Trophoblast cell (in vitro differentiated cells and primary cell): Measurements from ENCODE around the gene EPB41.

Experiments
- DNase-seq, 2 donors: peaks; one replicate each; pipeline ENCODE4 v3.0.0-alpha.2; 2016
- H2AFZ ChIP-seq: 2 replicates; pipeline ENCODE4 v1.6.1; 2013; ENCODE audit warnings: low read length, moderate library complexity, mild to moderate bottlenecking; ENCODE audit not compliant: insufficient read depth, poor library complexity
- H2AK5ac ChIP-seq: 2 replicates; pipeline ENCODE4 v1.6.1; 2013; ENCODE audit warnings: mild to moderate bottlenecking, low read length
- H2BK120ac ChIP-seq: 2 replicates; pipeline ENCODE4 v1.6.1; 2013; ENCODE audit warnings: low read length, mild to moderate bottlenecking, moderate library complexity; ENCODE audit not compliant: insufficient read depth, poor library complexity
- H2BK12ac ChIP-seq: 2 replicates; pipeline ENCODE4 v1.6.1; 2013; ENCODE audit warnings: mild to moderate bottlenecking, low read length, moderate library complexity
- H2BK5ac ChIP-seq: 2 replicates; pipeline ENCODE4 v1.6.1; 2013; ENCODE audit warnings: low read length, low read depth, moderate library complexity, mild to moderate bottlenecking; ENCODE audit not compliant: poor library complexity
- H3K14ac ChIP-seq: 2 replicates; pipeline ENCODE4 v1.6.1; 2013; ENCODE audit warnings: mild to moderate bottlenecking, low read length
- H3K18ac ChIP-seq: 2 replicates; pipeline ENCODE4 v1.6.1; 2013; ENCODE audit warnings: mild to moderate bottlenecking, low read length
- H3K23ac ChIP-seq: 2 replicates; pipeline ENCODE4 v1.6.1; 2013; ENCODE audit warnings: low read length
- H3K27ac ChIP-seq: 2 replicates; pipeline ENCODE4 v1.5.1; 2013; ENCODE audit warnings: low read depth, mild to moderate bottlenecking, inconsistent platforms, low read length, moderate library complexity
- H3K27me3 ChIP-seq: 2 replicates; pipeline ENCODE4 v1.6.1; 2013; ENCODE audit warnings: inconsistent platforms, mild to moderate bottlenecking, low read length, moderate library complexity; ENCODE audit not compliant: insufficient read depth
- H3K36me3 ChIP-seq, 2 experiments: 1 replicate in 1 of 2; 2 replicates in 1 of 2; pipeline ENCODE4 v1.6.1; 2013; ENCODE audit warnings: low read length in 2 of 2, mild to moderate bottlenecking in 2 of 2, moderate library complexity in 1 of 2; ENCODE audit not compliant: insufficient read depth in 2 of 2, control insufficient read depth in 1 of 2
- H3K4ac ChIP-seq: 2 replicates; pipeline ENCODE4 v1.6.1; 2013; ENCODE audit warnings: low read depth, mild to moderate bottlenecking, low read length, moderate library complexity
- H3K4me1 ChIP-seq, 2 experiments: 1 replicate in 1 of 2; 2 replicates in 1 of 2; pipeline ENCODE4 v1.6.1; 2013; ENCODE audit warnings: low read length in 2 of 2, mild to moderate bottlenecking in 2 of 2, moderate library complexity in 1 of 2; ENCODE audit not compliant: insufficient read depth in 2 of 2, control insufficient read depth in 1 of 2
- H3K4me2 ChIP-seq: 2 replicates; pipeline ENCODE4 v1.6.1; 2013; ENCODE audit warnings: inconsistent platforms, mild to moderate bottlenecking, low read length, moderate library complexity
- H3K4me3 ChIP-seq: 2 replicates; pipeline ENCODE4 v1.5.1; 2013; ENCODE audit warnings: mild to moderate bottlenecking, low read depth, low read length, inconsistent platforms
- H3K79me1 ChIP-seq: one replicate; pipeline ENCODE4 v1.6.1; 2013; ENCODE audit warnings: low read length
- H3K79me2 ChIP-seq: 2 replicates; pipeline ENCODE4 v1.6.1; 2013; ENCODE audit warnings: low read length, mild to moderate bottlenecking; ENCODE audit not compliant: control insufficient read depth, insufficient read depth, poor library complexity
- H3K9ac ChIP-seq: 2 replicates; pipeline ENCODE4 v1.6.1; 2013; ENCODE audit warnings: mild to moderate bottlenecking, low read length
- H3K9me3 ChIP-seq: 2 replicates; pipeline ENCODE4 v1.6.1; 2013; ENCODE audit warnings: low read depth, mild to moderate bottlenecking, control low read depth, inconsistent platforms, low read length; ENCODE audit not compliant: insufficient read depth
- H4K12ac ChIP-seq: 2 replicates; pipeline ENCODE4 v1.6.1; 2013; ENCODE audit warnings: low read depth, mild to moderate bottlenecking, low read length, moderate library complexity
- H4K8ac ChIP-seq: 2 replicates; pipeline ENCODE4 v1.6.1; 2013; ENCODE audit warnings: low read depth, mild to moderate bottlenecking, low read length, moderate library complexity
- H4K91ac ChIP-seq: one replicate; pipeline ENCODE4 v1.6.1; 2013; ENCODE audit warnings: low read depth, mild to moderate bottlenecking, low read length, moderate library complexity
- WGBS: extraction: QIAGEN DNeasy Blood & Tissue Kit; methylation state at CpG from one replicate; pipeline ENCODE4 v1.1.7; 2013; ENCODE audit warnings: missing lambda C conversion rate; ENCODE audit not compliant: insufficient read length, insufficient coverage; ENCODE audit errors: extremely low coverage; 5-methylcytosine and 5-hydroxymethylcytosine counted together

Gene EPB41

GRCh38 chr1:29122682-29123052 lies 208.3 kb downstream of the EPB41 start:
- H3K79me1 ChIP-seq, result peaks cover 28% of the 10 kb centered on the region
- H3K9ac ChIP-seq, result peak overlapping the region; percentile 78
- peak; percentile 71 to 74 for DNase-seq
- H2BK5ac ChIP-seq, result peak overlapping the region; percentile 11
- peak overlapping the region; percentile 33 for H4K8ac ChIP-seq
- H3K27me3 ChIP-seq, result peaks cover 8% of the 10 kb centered on the region
- peak overlapping the region; percentile 93 for H3K4me2 ChIP-seq
- peaks cover 20% of the 10 kb centered on the region for H3K79me2 ChIP-seq
- H3K4ac ChIP-seq, result peak overlapping the region; percentile 32
- peak overlapping the region; percentile 80 for H3K4me3 ChIP-seq
- peak overlapping the region; percentile 50 for H2AFZ ChIP-seq
- H3K4me1 ChIP-seq, result peaks cover 5% of the 10 kb centered on the region in 2 experiments
- H2BK12ac ChIP-seq, result peak overlapping the region; percentile 10
- peaks cover 14 to 16% of the 10 kb centered on the region in 2 experiments for H3K36me3 ChIP-seq
- H3K18ac ChIP-seq, result peak overlapping the region; percentile 85
- peak overlapping the region; percentile 58 for H3K14ac ChIP-seq
- H2BK120ac ChIP-seq, result peak overlapping the region; percentile 34
- peak overlapping the region; percentile 72 for H4K91ac ChIP-seq
- WGBS, result no CpG with 5 or more reads among the region's 34 CpGs
- no peaks in the 10 kb centered on the region for H3K9me3 ChIP-seq
- H4K12ac ChIP-seq, result peak overlapping the region; percentile 65
- H3K27ac ChIP-seq, result peak overlapping the region; percentile 30
- no peak overlapping the region for H3K23ac ChIP-seq
- peak overlapping the region; percentile 48 for H2AK5ac ChIP-seq

DNA sequence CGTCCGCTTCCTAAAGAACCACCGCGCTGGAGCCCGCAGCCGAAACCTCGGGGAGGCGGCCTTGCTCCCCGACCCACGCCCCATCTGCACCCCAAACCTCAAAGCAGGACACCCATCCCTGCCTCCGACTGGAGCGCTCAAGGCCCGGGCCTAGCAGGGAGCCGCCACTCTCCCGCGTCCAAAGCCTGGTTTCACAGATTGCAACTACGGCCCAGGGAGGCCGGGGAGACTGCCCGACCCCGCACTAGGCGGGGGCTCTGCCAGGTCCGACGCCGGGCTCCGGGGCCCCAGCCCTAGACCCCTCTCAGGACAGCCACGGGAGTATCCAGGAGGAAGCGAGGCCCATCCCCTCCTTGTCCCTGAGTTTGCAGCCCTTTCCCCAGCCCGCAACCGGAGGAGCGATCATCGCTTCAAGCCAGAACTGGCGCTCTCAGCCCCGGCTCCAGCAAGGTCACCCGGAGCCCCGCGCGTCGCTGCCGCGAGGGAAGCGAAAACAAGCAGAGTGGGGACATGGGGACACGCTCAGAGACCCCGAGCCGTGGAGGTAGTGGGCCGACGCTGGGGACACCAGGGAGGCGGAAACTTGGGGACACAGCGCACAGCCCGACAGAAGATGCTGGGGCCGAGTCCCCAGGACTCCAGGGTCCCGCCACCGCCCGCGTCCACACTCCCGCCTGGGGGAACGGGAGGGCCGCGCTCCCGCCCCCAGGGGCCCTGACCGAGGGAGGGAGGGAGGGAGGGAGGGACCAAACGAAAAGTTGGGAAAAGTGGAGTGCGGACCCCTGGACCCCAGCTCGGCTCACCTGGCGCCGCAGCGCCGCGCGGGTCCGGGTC lies 208.9 kb downstream of the EPB41 start:
- Histone ChIP-seq H3K23ac (no peak overlapping the region), H3K79me2 (peaks cover 20% of the 10 kb centered on the region), H2BK5ac (no peak overlapping the region), H3K4me3 (peak overlapping the region; percentile 80), H4K12ac (peak overlapping the region; percentile 29), H2BK120ac (peak overlapping the region; percentile 35), H2AK5ac (peak overlapping the region; percentile 6), H4K91ac (peak overlapping the region; percentile 72), H3K36me3 (peaks cover 14 to 15% of the 10 kb centered on the region in 2 experiments), H2BK12ac (no peak overlapping the region), H2AFZ (no peak overlapping the region), H4K8ac (peak overlapping the region; percentile 39), H3K14ac (peak overlapping the region; percentile 58), H3K27ac (peak overlapping the region; percentile 30), H3K18ac (peak overlapping the region; percentile 85), H3K4me1 (peaks cover 5% of the 10 kb centered on the region in 2 experiments), H3K4ac (peak overlapping the region; percentile 74), H3K4me2 (peak overlapping the region; percentile 93), H3K27me3 (peaks cover 8% of the 10 kb centered on the region), H3K9ac (peak overlapping the region; percentile 78), H3K79me1 (peaks cover 28% of the 10 kb centered on the region), H3K9me3 (no peaks in the 10 kb centered on the region)
- WGBS, result no CpG with 5 or more reads among the region's 70 CpGs
- peak in 1 of 2 donors; percentile 32 for DNase-seq

GRCh38 chr1:29123887-29124365 lies 209.6 kb downstream of the EPB41 start, which contains the start of gene TMEM200B:
TMEM200B (minus strand) TSS chr1:29123903; CDS start chr1:29121828, 2,075 bp downstream.
- WGBS, result no CpG with 5 or more reads among the region's 46 CpGs
- H3K79me2 ChIP-seq, result peaks cover 20% of the 10 kb centered on the region
- H3K4me2 ChIP-seq, result peak within 1 kb of the TSS; percentile 93
- H3K27me3 ChIP-seq, result peaks cover 8% of the 10 kb centered on the region
- H3K4ac ChIP-seq, result peak within 1 kb of the TSS; percentile 94
- peaks cover 28% of the 10 kb centered on the region for H3K79me1 ChIP-seq
- peak within 1 kb of the TSS; percentile 84 for H3K9ac ChIP-seq
- peaks cover 5% of the 10 kb centered on the region in 2 experiments for H3K4me1 ChIP-seq
- H3K14ac ChIP-seq, result peak within 1 kb of the TSS; percentile 92
- H4K91ac ChIP-seq, result peak within 1 kb of the TSS; percentile 98
- peak within 1 kb of the TSS; percentile 80 for H3K4me3 ChIP-seq
- H2AK5ac ChIP-seq, result peak within 1 kb of the TSS; percentile 96
- peak within 1 kb of the TSS; percentile 90 for H2BK12ac ChIP-seq
- peak within 1 kb of the TSS; percentile 87 for H2BK5ac ChIP-seq
- no peak within 1 kb of the TSS for H3K23ac ChIP-seq
- peak within 1 kb of the TSS; percentile 93 for H2BK120ac ChIP-seq
- H4K8ac ChIP-seq, result peak within 1 kb of the TSS; percentile 75
- H3K27ac ChIP-seq, result peak within 1 kb of the TSS; percentile 82
- peak within 1 kb of the TSS; percentile 94 for H3K18ac ChIP-seq
- H4K12ac ChIP-seq, result peak within 1 kb of the TSS; percentile 98
- peaks cover 9 to 10% of the 10 kb centered on the region in 2 experiments for H3K36me3 ChIP-seq
- peak in 1 of 2 donors; percentile 55 for DNase-seq
- no peaks in the 10 kb centered on the region for H3K9me3 ChIP-seq
- peak within 1 kb of the TSS; percentile 87 for H2AFZ ChIP-seq

DNA sequence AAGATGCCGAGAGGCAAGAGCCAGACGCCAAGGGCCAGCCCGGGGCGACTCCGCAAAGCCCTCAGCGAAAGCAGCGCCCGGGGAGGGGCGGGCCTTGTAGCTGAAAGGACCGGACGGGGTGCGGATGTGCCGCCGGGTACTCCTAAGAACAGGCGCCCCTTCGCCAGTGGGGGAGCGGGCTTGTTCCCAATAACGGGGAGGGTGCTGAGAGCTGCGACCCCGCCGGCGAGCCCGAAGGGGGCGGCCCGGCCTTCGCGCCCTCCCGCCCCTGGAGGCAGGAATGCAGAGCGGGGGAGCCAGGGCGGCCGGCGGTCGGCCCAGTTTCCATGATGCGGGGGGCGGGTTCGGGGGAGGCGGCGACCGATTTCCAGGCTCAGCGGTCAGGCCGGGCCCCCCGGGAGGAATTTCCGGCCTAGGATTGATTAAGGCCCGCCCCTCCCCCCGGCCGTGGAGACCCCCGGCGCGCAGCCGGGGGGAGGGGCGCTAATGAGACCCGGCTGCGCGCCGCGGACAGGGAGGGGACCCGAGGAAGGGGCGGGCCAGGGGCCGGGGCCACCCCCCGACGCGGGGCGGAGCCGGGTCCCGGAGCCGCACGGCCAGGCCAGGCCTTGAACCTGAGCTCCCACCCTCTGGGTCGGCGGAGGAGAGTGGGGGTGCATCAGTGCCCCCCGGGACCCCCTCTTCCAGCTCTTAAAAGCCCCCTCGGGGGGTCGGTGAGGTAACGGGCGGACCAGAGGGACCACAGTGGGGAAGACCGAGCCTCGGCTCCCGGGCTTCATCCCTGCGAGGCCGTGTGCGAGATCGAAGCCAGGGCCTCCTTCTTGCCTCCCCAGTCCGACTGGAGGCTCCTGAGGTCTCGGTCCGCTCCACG lies 210.2 kb downstream of the EPB41 start:
- peak overlapping the region; percentile 84 for H3K9ac ChIP-seq

More for the DNA sequence above, 210.2 kb downstream of the EPB41 start:
- Histone ChIP-seq H4K8ac (peak overlapping the region; percentile 86), H3K79me2 (peaks cover 20% of the 10 kb centered on the region), H3K27ac (peak overlapping the region; percentile 82), H4K91ac (peak overlapping the region; percentile 98), H3K9me3 (no peaks in the 10 kb centered on the region), H2AFZ (peak overlapping the region; percentile 87), H3K4ac (peak overlapping the region; percentile 94), H3K23ac (no peak overlapping the region), H4K12ac (peak overlapping the region; percentile 98), H3K27me3 (peaks cover 8% of the 10 kb centered on the region), H3K4me2 (peak overlapping the region; percentile 93), H3K4me1 (peaks cover 5% of the 10 kb centered on the region in 2 experiments), H3K4me3 (peak overlapping the region; percentile 80), H3K18ac (peak overlapping the region; percentile 94), H2BK12ac (peak overlapping the region; percentile 90), H3K79me1 (peaks cover 28% of the 10 kb centered on the region), H2BK5ac (peak overlapping the region; percentile 87), H2BK120ac (peak overlapping the region; percentile 93), H3K14ac (peak overlapping the region; percentile 92), H2AK5ac (peak overlapping the region; percentile 96), H3K36me3 (peaks cover 9 to 10% of the 10 kb centered on the region in 2 experiments)
- WGBS, result no CpG with 5 or more reads among the region's 85 CpGs
- DNase-seq, result peak; percentile 63 to 81
